ENCODE measurements around the gene WDR64.

- no peak for TF ChIP-seq EZH2 (IDR thresholded peaks at IDR 0.05; ENCODE audit: low read depth)
- no peak for TF ChIP-seq CTCF (conservative IDR thresholded peaks at IDR 0.05)
Observed at GRCh38 chr1:241714321-241715218, 62.5 kb downstream of the WDR64 start.
